H1 (cell line): ENCODE data around the gene FANK1. TPM values are rescaled to one million over a fixed set of nuclear protein-coding genes. Genes with fewer than 3 reads are reported as not detected.

Source experiments
- CTCF ChIA-PET: fragments of 300-600 bp; sonication (Branson Sonifier 250); formaldehyde crosslinking; loops from one replicate; lab custom pipeline; 2021; ENCODE audit not compliant: partially characterized antibody; lab: Charles Lee
- POLR2A ChIA-PET: fragments of 300-600 bp; sonication (Branson Sonifier 250); formaldehyde crosslinking; loops from one replicate; lab custom pipeline; 2021; ENCODE audit warnings: inconsistent platforms; ENCODE audit not compliant: partially characterized antibody; lab: Charles Lee
- DNase-seq, 2 experiments: peaks; one replicate each; pipeline versions ENCODE4 v3.0.0 to v3.0.0-alpha.2; 2010 to 2022; ENCODE audit warnings: low spot score in 2 of 2, low read depth in 1 of 2, mixed read lengths in 1 of 2
- FAIRE-seq: peaks from 2 replicates; lab custom pipeline; 2011; peaks lifted over from hg19 to GRCh38; lab: Jason Lieb, UNC
- H2AFZ ChIP-seq: 2 replicates; pipeline ENCODE4 v1.8.1; 2012; ENCODE audit warnings: low read length, inconsistent platforms
- H2AK5ac ChIP-seq: 2 replicates; pipeline ENCODE4 v1.6.1; 2013; ENCODE audit warnings: low read depth, low read length
- H2BK120ac ChIP-seq: replicated peaks from 2 replicates; pipeline ENCODE3; 2013; ENCODE audit warnings: low read depth, low read length, inconsistent platforms
- H2BK12ac ChIP-seq: 2 replicates; pipeline ENCODE4 v1.6.1; 2013; ENCODE audit warnings: low read depth, low read length
- H2BK15ac ChIP-seq: 2 replicates; pipeline ENCODE4 v1.6.1; 2013; ENCODE audit warnings: low read length
- H2BK20ac ChIP-seq: 2 replicates; pipeline ENCODE4 v1.6.1; 2013; ENCODE audit warnings: low read length
- H2BK5ac ChIP-seq: 2 replicates; pipeline ENCODE4 v1.6.1; 2013; ENCODE audit warnings: low read depth, low read length
- H3K14ac ChIP-seq: 2 replicates; pipeline ENCODE4 v1.6.1; 2013; ENCODE audit warnings: inconsistent platforms; ENCODE audit not compliant: insufficient read length
- H3K18ac ChIP-seq: 2 replicates; pipeline ENCODE4 v1.6.1; 2013; ENCODE audit warnings: low read length; ENCODE audit errors: extremely low read depth
- H3K23ac ChIP-seq: 2 replicates; pipeline ENCODE4 v1.6.1; 2013; ENCODE audit warnings: inconsistent platforms; ENCODE audit not compliant: insufficient read length
- H3K23me2 ChIP-seq: 2 replicates; pipeline ENCODE4 v1.6.1; 2013; ENCODE audit warnings: low read depth, low read length
- H3K27ac ChIP-seq: 2 replicates; pipeline ENCODE4 v1.6.1; 2011; ENCODE audit warnings: low read depth, low read length, inconsistent platforms
- H3K27me3 ChIP-seq, 4 experiments: replicated peaks in 1 of 4; 1 replicate in 1 of 4; 2 replicates in 3 of 4; pipeline versions ENCODE4 v1.6.1 to v1.8.1; 2011 to 2013; ENCODE audit warnings: low read length in 3 of 4, mild to moderate bottlenecking in 3 of 4, inconsistent platforms in 2 of 4, mixed read lengths in 2 of 4, moderate library complexity in 1 of 4; ENCODE audit not compliant: control insufficient read depth in 3 of 4, insufficient read depth in 3 of 4; ENCODE audit errors: extremely low read depth in 1 of 4
- H3K36me3 ChIP-seq, 4 experiments: 2 replicates each; pipeline versions ENCODE4 v1.6.1 to v1.8.1; 2011 to 2013; ENCODE audit warnings: mild to moderate bottlenecking in 4 of 4, low read length in 3 of 4, moderate library complexity in 2 of 4, control low read depth in 1 of 4, inconsistent platforms in 1 of 4; ENCODE audit not compliant: insufficient read depth in 4 of 4, control insufficient read depth in 2 of 4
- H3K4ac ChIP-seq: replicated peaks from 2 replicates; pipeline ENCODE3; 2013; ENCODE audit warnings: low read length, low read depth, mixed read lengths, inconsistent platforms; ENCODE audit not compliant: insufficient read length
- H3K4me1 ChIP-seq, 4 experiments: replicated peaks in 1 of 4; 1 replicate in 1 of 4; 2 replicates in 3 of 4; pipeline versions ENCODE4 v1.6.1 to v1.8.1; 2011 to 2013; ENCODE audit warnings: low read length in 3 of 4, inconsistent platforms in 2 of 4, mixed read lengths in 1 of 4; ENCODE audit not compliant: insufficient read depth in 4 of 4, control insufficient read depth in 3 of 4
- H3K4me2 ChIP-seq, 2 experiments: 2 replicates each; pipeline versions ENCODE4 v1.6.1 to v1.8.1; 2011 to 2013; ENCODE audit warnings: low read depth in 2 of 2, low read length in 2 of 2, control low read depth in 1 of 2, inconsistent platforms in 1 of 2, mild to moderate bottlenecking in 1 of 2; ENCODE audit not compliant: insufficient read depth in 1 of 2
- H3K4me3 ChIP-seq, 4 experiments: fragments of 200-600, 300-600 bp in 1 of 4; sonication (generic), shearing (Covaris generic), sonication (Bioruptor Twin) in 1 of 4; 2 replicates each; pipeline versions ENCODE4 v1.5.1 to v1.8.1; 2011 to 2016; ENCODE audit warnings: low read length in 4 of 4, low read depth in 3 of 4, control low read depth in 2 of 4, inconsistent platforms in 2 of 4, mild to moderate bottlenecking in 2 of 4, mixed read lengths in 1 of 4, moderate library complexity in 1 of 4; ENCODE audit not compliant: insufficient read depth in 2 of 4; ENCODE audit errors: extremely low read depth in 1 of 4
- H3K56ac ChIP-seq: replicated peaks from 2 replicates; pipeline ENCODE3; 2013; ENCODE audit warnings: low read depth, mild to moderate bottlenecking, mixed read lengths, low read length, inconsistent platforms; ENCODE audit not compliant: insufficient read length
- H3K79me1 ChIP-seq: 2 replicates; pipeline ENCODE4 v1.6.1; 2013; ENCODE audit warnings: low read depth, low read length, control low read depth
- H3K79me2 ChIP-seq, 2 experiments: 2 replicates each; pipeline versions ENCODE4 v1.6.1 to v1.8.1; 2012 to 2013; ENCODE audit warnings: low read length in 2 of 2, mild to moderate bottlenecking in 2 of 2, inconsistent platforms in 1 of 2; ENCODE audit not compliant: insufficient read depth in 2 of 2, control insufficient read depth in 1 of 2
- H3K9ac ChIP-seq, 4 experiments: replicated peaks in 1 of 4; 1 replicate in 1 of 4; 2 replicates in 3 of 4; pipeline versions ENCODE4 v1.6.1 to v1.8.1; 2011 to 2013; ENCODE audit warnings: low read depth in 3 of 4, low read length in 3 of 4, control low read depth in 2 of 4, mild to moderate bottlenecking in 2 of 4, moderate library complexity in 2 of 4, inconsistent platforms in 1 of 4; ENCODE audit errors: extremely low read depth in 1 of 4
- H3K9me3 ChIP-seq, 2 experiments: 2 replicates each; pipeline versions ENCODE4 v1.6.1 to v1.8.1; 2012 to 2013; ENCODE audit warnings: mild to moderate bottlenecking in 2 of 2, moderate library complexity in 2 of 2, control low read depth in 1 of 2, inconsistent platforms in 1 of 2, low read depth in 1 of 2, low read length in 1 of 2, mixed read lengths in 1 of 2; ENCODE audit not compliant: insufficient read depth in 2 of 2
- H4K20me1 ChIP-seq, 2 experiments: replicated peaks in 1 of 2; 2 replicates each; pipeline versions ENCODE3 to v1.8.1; 2011 to 2013; ENCODE audit warnings: inconsistent platforms in 2 of 2, low read length in 2 of 2, mild to moderate bottlenecking in 1 of 2; ENCODE audit not compliant: insufficient read depth in 2 of 2, control insufficient read depth in 1 of 2
- H4K5ac ChIP-seq: 2 replicates; pipeline ENCODE4 v1.6.1; 2013; ENCODE audit warnings: low read length, low read depth, mixed read lengths, inconsistent platforms; ENCODE audit not compliant: insufficient read length
- H4K8ac ChIP-seq: 2 replicates; pipeline ENCODE4 v1.8.0; 2013; ENCODE audit warnings: mild to moderate bottlenecking, moderate library complexity, low read length, inconsistent platforms; ENCODE audit not compliant: insufficient read depth; ENCODE audit errors: extremely low read depth
- H4K91ac ChIP-seq: replicated peaks from 2 replicates; pipeline ENCODE3; 2013; ENCODE audit warnings: low read length, mixed read lengths, inconsistent platforms; ENCODE audit not compliant: insufficient read length
- CBX5 ChIP-seq: fragments of 300-800, 300-1000 bp; sonication (generic); IDR thresholded peaks from 2 replicates; pipeline ENCODE4 v1.7.1; 2016; ENCODE audit warnings: antibody characterized with exemption, low read length, low read depth
- CTBP2 ChIP-seq: IDR thresholded peaks from 2 replicates; pipeline ENCODE4 v1.7.0; 2011; ENCODE audit warnings: borderline replicate concordance, mild to moderate bottlenecking, moderate library complexity, mixed read lengths, low read length; ENCODE audit not compliant: insufficient read depth, insufficient read length
- SAP30 ChIP-seq: fragments of 300-600 bp; sonication (generic); IDR thresholded peaks from 2 replicates; pipeline ENCODE4 v1.7.1; 2012; ENCODE audit warnings: low read length, moderate library complexity, mild to moderate bottlenecking, inconsistent platforms; ENCODE audit not compliant: insufficient read depth, insufficient replicate concordance
- SRF ChIP-seq: IDR thresholded peaks from 2 replicates; pipeline ENCODE4 v1.6.1; 2011; ENCODE audit warnings: mild to moderate bottlenecking, low read depth, low read length, moderate library complexity
- WGBS, 2 experiments: shearing (Covaris generic) in 1 of 2; methylation state at CpG; one replicate each; pipeline versions ENCODE4 v1.1.6 to v1.1.7; 2013 to 2015; ENCODE audit warnings: low lambda C conversion rate in 2 of 2, mixed read lengths in 2 of 2, inconsistent platforms in 1 of 2, low coverage in 1 of 2, missing lambda C conversion rate in 1 of 2; ENCODE audit not compliant: insufficient replicate concordance in 2 of 2, insufficient coverage in 1 of 2, insufficient read length in 1 of 2; ENCODE audit errors: extremely low coverage in 1 of 2, missing lambda C conversion rate in 1 of 2; 5-methylcytosine and 5-hydroxymethylcytosine counted together
- polyA plus RNA-seq, 7 experiments: library from polyadenylated mRNA; depleted of rRNA in 3 of 7; stranded (reverse) in 5 of 7; unstranded in 2 of 7; fragments of >200 nt in 5 of 7; fragments of 200-250 nt in 2 of 7; gene quantifications; 1 replicate in 5 of 7; 2 replicates in 1 of 7; 4 replicates in 1 of 7; pipeline versions ENCODE4 v1.2.1 to v1.2.3, GENCODE V29; 2011 to 2013; ENCODE audit warnings: missing spikeins in 2 of 7, mixed read lengths in 2 of 7
- total RNA-seq: library from RNA; stranded (reverse); fragmentation: NEBNext Ultra II Directional; extraction: Animal tissue kit (Norgen Biotek cat#: 25700); gene quantifications from 2 replicates; pipeline ENCODE4 v1.2.1, GENCODE V29; 2021
- TF ChIP-seq, protein P1 (sequence below), 3 experiments: IDR thresholded peaks; 1 replicate in 2 of 3; 2 replicates in 1 of 3; pipeline versions ENCODE4 v1.5.1 to v1.6.1; 2011; ENCODE audit warnings: low read length in 3 of 3, mild to moderate bottlenecking in 3 of 3, inconsistent platforms in 2 of 3, low read depth in 1 of 3, moderate library complexity in 1 of 3; ENCODE audit not compliant: insufficient read depth in 1 of 3; ENCODE audit errors: control extremely low read depth in 1 of 3

Gene FANK1
- total and polyA plus RNA-seq, 2 of the 8 experiments (the other 6 are each of a cell fraction or from before 2014, with no cell fraction given), result 1.2 TPM; not detected in 1

DNA sequence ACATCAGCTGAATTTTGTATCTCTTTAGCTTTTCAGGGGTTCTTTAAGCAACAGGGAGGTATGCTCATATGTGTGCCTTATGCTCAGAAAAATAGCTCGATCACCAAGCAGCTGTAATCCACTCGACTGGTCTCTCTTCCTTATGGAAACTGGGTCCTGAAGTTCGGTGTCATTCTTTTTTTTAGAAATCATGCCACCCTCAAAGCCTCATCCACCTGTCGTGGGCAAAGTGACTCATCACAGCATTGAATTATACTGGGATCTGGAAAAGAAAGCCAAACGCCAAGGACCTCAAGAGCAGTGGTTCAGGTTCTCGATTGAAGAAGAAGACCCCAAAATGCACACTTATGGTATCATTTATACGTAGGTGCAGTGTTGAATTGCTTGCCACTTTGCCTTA lies 83.6 kb downstream of the FANK1 start:
- no peak overlapping the region for H3K4me2 ChIP-seq
- DNase-seq (no peak), FAIRE-seq (no peak)
- no peaks in the 10 kb centered on the region for H3K9me3 ChIP-seq
- H2BK120ac ChIP-seq, result no peak overlapping the region
- H3K27ac ChIP-seq, result no peak overlapping the region
- no peak overlapping the region for H4K5ac ChIP-seq
- H3K27me3 ChIP-seq, result no peaks in the 10 kb centered on the region
- H3K9ac ChIP-seq, result no peak overlapping the region
- no peak overlapping the region for H2BK15ac ChIP-seq
- no peak overlapping the region for H2AK5ac ChIP-seq
- WGBS, 2 experiments, result 83% methylated on average over 7 of the region's 7 CpGs; no CpG with 5 or more reads in 1 of the 2 experiments
- no peak overlapping the region for H3K56ac ChIP-seq
- no peak overlapping the region for H3K14ac ChIP-seq
- H3K23ac ChIP-seq, result no peak overlapping the region
- ChIA-PET CTCF (interaction anchor here (0.7 to 4.8 kb wide), 12 partner anchors 10 to 524 kb away, joined by 3 to 21 read pairs (median 4); no protein-coding TSS in a partner anchor), POLR2A (no interaction called here)
- no peaks in the 10 kb centered on the region; the same call in 1 of the 2 replicates for H3K23me2 ChIP-seq
- H2AFZ ChIP-seq, result no peak overlapping the region
- TF ChIP-seq CBX5 (no peak), SRF (no peak), SAP30 (no peak), CTBP2 (no peak)
- TF ChIP-seq, protein P1, sequence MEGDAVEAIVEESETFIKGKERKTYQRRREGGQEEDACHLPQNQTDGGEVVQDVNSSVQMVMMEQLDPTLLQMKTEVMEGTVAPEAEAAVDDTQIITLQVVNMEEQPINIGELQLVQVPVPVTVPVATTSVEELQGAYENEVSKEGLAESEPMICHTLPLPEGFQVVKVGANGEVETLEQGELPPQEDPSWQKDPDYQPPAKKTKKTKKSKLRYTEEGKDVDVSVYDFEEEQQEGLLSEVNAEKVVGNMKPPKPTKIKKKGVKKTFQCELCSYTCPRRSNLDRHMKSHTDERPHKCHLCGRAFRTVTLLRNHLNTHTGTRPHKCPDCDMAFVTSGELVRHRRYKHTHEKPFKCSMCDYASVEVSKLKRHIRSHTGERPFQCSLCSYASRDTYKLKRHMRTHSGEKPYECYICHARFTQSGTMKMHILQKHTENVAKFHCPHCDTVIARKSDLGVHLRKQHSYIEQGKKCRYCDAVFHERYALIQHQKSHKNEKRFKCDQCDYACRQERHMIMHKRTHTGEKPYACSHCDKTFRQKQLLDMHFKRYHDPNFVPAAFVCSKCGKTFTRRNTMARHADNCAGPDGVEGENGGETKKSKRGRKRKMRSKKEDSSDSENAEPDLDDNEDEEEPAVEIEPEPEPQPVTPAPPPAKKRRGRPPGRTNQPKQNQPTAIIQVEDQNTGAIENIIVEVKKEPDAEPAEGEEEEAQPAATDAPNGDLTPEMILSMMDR (IDR thresholded peaks at IDR 0.05; ENCODE audit: control extremely low read depth in 1 of 3, insufficient read depth in 1 of 3, low read depth in 1 of 3, low read length in 3 of 3), result no peak
- no peaks in the 10 kb centered on the region for H3K79me2 ChIP-seq
- no peaks in the 10 kb centered on the region for H3K79me1 ChIP-seq
- no peak overlapping the region for H4K8ac ChIP-seq
- H4K20me1 ChIP-seq, result no peaks in the 10 kb centered on the region
- peaks cover 0 to 15% (median 2%) of the 10 kb centered on the region in 4 experiments; a peak in 5 of 7 replicates for H3K4me1 ChIP-seq
- no peaks in the 10 kb centered on the region for H3K36me3 ChIP-seq
- H2BK20ac ChIP-seq, result no peak overlapping the region
- H2BK5ac ChIP-seq, result no peak overlapping the region
- no peak overlapping the region for H2BK12ac ChIP-seq
- no peak overlapping the region for H3K4ac ChIP-seq
- no peak overlapping the region for H3K18ac ChIP-seq
- H4K91ac ChIP-seq, result no peak overlapping the region
- no peak overlapping the region for H3K4me3 ChIP-seq
